GM15510 (cell line): ENCODE measurements around the gene TMC1.

Experiments
- POLR2A ChIP-seq: IDR thresholded peaks from 3 replicates; pipeline ENCODE4 v1.6.1; 2011; ENCODE audit warnings: borderline replicate concordance; ENCODE audit not compliant: insufficient read length; ENCODE audit errors: extremely low read depth

The TMC1 gene

DNA sequence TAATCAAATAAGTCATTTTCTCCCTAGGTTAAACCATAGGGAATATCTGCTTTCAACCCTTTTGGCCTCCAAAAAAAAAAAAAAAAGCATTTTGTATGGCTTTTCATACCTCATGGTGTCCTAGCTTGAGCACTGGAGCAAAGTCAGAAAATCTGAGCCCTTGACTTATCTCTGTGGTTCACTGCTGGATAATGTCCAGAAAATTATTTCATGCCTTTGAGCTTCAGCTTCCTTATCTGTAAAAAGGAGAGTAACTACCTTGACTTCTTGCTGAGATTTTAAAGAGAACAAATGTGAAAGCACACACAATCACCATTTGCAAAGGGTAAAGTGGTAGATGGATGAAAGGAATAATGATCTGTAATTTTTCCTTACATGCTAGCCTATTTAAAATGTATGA is 265.5 kb downstream of the TMC1 start:
- no peak for TF ChIP-seq POLR2A

DNA sequence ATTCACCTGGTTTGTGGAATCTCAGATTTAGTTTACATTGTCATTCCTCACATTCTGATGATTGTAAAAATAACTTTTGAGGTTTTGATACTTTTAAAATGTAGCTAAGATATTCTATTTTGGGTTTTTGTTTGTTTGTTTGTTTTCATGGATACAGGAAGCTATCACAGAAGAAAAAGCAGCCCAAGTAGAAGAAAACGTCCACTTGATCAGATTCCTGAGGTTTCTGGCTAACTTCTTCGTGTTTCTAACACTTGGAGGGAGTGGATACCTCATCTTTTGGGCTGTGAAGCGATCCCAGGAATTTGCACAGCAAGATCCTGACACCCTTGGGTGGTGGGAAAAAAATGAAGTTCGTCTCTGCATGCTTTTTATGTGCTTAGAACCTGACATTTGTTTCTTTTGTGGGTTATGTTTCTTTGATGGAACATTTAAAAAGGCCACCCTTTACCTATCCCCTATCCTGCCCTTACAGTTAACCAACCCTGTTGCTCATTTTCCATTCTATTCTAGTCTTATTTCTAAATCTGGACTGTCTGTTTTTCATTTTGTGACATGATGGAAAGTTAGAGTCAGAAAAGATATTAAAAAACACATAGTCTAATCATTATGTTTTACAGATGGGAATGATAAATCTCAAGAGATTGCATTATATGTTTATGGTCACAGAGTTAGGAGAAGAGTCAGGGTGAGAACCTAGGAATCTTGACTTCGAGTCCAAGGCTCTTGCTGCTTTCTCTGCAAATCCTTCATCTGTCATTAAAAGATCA is 267.7 kb downstream of the TMC1 start:
- no peak for TF ChIP-seq POLR2A

DNA sequence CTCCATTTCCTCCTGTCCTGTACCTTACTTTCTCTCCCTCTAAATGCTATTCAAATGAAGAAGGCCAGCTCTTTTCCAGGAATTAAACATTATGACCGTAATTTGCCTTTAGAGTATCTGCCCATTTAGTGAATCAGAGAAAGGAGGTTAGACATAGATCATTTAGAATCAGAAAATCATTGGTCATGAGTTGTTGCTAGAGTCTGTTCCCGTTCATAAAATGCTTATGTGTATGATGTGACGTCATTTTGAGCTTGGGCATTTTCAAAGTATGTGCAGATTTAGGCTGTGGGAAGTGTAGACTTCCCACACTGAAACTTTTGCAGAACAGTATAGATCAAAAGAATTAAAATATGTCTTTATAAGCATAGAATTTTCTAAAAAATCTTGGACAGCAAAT is 268.5 kb downstream of the TMC1 start:
- TF ChIP-seq POLR2A, result no peak

DNA sequence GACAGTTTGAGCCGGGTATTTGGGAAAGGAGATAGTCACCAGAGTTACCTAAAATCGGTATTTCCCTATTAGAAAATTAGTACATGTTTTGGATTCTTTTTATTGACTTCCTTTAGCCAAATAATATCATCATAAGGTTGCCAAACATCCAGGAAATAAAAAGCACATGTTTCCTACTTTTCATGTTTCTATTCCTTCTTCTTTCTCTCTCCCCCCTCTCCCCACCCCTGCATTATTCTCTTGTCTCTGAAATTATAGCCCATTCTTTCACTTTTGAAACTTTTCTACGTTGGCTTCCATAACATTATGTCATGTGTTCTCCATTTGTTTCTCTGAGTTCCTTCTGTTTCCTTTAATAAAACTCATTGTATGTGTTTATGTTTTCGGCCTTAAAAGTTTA is 269.6 kb downstream of the TMC1 start:
- TF ChIP-seq POLR2A, result no peak

DNA sequence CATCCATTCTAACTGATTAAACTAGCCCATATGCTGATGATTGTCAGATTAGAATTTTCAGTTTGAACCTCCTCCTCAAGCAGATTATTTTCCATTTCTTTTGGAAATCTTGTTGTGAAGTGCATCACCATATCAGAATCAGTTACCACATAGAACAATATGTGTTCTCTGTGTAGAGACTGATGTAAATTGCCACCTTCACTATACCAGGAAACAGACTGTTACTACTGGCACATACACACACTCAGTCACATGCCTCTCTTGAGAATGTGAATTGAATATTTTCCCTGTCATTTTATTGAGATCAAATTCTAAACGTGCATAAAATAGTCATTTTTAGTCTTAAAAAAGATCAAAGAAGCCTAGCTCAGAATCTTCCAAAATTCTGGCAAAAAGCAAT is 270.0 kb downstream of the TMC1 start:
- no peak for TF ChIP-seq POLR2A

DNA sequence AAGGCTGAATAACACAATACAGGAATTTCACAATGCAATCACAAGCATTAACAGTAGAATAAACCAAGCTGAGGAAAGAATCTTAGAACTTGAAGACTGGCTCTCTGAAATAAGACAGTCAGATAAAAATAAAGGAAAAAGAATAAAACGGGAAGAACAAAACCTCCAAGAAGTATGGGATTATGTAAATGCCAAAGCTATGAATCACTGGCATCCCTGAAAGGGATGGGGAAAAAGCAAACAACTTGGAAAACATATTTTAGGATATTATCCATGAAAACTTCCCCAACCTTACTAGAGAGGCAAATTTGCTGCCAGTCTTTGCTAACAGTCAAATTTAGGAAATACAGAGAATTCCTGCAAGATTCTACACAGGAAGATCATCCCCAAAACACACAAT is 273.5 kb downstream of the TMC1 start:
- no peak for TF ChIP-seq POLR2A

DNA sequence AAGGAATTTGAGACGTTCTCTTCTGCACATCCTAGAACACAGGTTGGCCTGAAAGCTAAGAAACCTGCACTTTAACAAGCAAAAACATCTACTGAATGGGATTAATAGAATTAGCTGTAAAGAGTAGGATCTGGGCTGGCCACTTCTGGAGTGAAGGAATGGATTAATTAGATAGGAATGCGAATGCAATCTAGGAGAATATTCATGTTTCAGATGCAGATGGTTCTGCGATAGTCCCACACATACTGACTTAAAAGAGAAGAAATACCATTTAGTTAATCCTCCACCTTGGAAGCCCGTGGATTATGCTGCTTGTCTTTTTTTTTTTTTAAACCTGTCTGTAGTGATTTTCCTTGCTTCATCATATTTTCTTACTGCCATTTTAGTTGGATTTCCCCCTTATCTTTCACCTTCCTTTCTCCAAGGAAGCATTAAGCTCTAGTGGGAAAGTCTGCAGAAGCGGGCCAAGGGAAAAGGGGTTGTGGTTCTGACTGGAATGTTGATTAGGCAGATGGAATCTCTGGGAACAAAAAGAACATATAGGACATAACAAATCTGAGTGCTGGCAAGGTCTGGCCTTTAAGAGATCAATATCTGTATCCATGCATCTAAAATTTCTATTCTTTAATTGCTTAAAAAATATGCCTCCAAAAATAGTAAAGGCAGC is 279.1 kb downstream of the TMC1 start:
- TF ChIP-seq POLR2A, result no peak

DNA sequence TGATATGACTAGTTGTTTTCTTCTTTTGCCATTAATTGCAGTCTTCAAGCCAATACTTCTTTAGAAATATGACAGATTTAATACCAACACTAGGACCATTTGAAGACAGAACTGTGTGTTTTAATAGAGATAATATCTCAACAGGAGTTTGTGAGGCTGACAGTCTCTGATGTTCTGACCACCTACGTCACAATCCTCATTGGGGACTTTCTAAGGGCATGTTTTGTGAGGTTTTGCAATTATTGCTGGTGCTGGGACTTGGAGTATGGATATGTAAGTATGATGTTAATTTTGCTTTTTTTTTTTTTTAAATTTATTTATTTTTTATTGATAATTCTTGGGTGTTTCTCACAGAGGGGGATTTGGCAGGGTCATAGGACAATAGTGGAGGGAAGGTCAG is 283.8 kb downstream of the TMC1 start:
- TF ChIP-seq POLR2A, result no peak

DNA sequence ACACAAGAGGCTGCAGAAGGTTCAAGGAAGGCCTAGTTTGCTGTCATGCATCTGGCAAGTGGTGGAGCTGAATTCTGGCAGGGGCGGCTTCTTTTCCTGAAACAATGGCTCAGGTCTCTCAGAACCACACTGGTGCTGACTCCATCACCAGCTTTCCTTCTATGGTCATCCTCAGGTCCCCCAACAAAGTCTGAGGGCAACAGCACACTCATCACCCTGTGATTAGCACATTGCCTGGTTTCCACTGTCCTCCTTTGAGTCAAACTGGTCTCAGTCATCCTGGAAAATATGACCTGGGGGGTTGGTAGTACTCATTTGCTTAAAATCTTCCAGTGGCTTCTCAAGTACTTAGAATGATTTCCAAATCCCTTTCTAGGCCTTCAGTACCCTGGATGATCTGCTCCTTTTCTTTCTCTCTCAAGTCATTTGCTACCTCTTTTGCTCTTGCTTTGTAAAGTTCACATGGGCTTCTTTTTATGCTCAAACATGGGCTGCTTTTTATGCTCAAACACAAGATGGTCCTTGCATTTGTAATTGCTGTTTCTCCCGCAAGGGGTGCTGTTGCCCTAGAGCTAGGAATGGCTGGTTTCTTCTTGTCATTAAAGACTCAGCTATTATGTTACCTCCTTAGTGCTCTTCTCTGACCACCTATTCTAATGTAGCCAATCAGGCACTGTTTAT is 286.5 kb downstream of the TMC1 start:
- TF ChIP-seq POLR2A, result no peak

DNA sequence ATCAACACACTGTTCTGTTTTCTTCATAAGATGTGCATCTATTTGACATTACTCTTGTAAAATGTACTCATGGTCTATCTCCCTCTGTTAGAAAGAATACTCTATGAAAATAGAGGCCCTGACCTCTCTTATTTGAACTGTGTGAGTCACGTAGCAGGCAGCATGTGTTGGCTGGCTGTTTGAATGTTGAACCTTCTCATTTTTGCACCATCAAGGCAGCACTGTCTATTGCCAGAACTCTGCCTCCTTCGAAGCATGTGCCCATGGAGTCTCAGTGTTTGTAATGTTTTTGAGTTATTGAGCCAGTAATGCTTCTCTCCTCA is 287.0 kb downstream of the TMC1 start:
- no peak for TF ChIP-seq POLR2A

DNA sequence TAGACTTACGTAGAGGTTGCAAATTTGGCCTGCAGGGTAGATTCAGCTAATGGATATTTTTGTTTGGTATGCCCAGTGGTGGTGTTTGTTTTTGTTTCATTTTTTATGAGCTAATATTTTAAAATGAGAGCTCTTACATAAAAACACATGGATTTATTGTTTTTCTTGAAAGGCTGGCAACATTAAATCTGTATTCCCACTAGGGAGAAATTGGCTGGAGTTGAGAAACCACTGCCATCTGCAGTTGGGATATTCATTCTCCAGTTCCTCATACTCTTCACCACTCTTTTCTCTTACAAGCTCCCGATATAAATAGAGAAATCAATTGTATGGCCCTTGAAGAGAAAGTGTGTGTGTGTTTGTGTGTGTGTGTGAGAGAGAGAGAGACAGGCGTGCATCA is 288.2 kb downstream of the TMC1 start:
- TF ChIP-seq POLR2A, result no peak

DNA sequence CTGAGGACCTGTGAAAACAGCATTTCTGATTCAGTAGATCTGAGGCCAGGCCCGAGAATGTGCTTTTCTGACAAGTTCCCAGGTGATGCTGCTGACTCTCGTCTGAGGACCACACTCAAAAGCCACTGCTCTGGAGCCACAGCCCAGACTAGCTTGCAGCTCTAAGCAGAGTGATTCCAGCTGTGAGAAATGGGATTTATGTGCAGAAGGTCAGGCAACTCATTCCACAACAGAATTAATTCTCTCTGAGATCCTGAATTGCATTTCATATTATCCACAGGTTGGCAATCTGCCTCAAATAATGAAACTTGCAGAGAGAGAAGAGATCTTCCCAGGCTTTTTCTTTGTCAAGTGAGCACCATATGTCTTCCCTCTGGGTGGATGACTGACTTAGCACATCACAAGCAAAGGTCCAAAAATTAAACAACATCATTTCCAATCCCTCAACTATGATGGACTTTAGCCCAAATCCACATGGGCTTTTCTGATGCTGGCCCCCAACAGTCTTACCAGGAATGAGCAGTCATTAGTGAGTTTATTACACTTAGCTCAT is 291.2 kb downstream of the TMC1 start:
- TF ChIP-seq POLR2A, result no peak

DNA sequence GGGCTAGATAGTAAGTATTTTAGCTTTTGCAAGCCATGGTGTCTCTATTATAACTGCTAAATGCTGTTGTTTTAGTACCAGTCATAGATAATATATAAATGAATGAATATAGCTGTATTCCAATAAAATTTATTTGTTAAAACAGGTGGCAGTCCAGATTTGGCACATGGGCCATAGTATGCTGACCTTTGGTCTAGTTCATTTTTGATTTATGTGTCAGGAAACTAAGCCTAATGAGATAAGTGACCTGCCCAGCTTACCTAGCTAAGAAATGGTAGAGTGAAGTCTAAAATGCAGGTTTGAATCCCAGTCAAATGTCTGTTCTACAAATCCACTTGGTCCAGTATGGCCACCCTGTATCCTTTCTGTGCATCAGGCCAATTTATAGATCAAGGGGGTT is 292.1 kb downstream of the TMC1 start:
- no peak for TF ChIP-seq POLR2A

DNA sequence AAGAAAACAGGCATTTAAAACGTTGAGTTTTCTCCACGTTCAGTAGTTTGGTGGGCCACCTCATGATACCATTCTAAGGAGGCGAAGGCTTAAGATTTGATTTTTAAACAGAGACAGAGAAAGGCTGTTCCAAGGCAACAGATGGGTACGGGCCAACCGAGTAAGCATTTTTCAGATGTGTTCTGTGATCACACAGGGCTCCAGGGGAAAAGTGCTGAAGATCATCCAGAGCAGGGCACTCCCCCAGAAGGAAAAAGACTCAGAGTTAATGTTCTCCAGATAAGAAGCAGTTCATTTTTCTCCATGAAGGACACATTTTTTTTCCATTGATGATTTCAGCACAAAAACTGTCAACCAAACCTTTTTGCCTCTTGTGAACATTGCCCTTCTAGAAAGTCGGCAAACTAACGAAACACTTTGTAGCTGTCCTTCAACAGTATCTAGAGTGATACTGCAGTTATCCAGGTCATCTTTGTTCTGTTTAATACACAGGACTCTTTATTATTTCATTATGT is 292.7 kb downstream of the TMC1 start:
- no peak for TF ChIP-seq POLR2A

DNA sequence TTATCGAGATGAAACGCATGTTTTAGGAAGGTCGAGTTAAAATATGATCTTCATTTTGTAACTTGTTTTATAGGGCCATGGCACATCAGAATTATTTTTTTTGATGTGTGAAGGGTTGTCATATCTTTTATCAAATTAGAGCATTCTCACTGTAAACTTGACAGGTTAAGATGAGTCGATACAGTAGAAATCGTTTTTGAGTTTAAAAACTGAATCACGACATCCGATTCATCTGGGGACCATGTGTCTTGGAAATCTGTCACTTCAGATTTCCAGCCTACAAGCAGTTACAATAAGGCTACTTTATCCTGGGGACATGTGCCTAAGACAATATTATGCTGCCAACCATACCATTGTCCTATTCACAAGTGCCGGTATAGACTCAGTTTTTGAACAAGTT is 295.3 kb downstream of the TMC1 start:
- no peak for TF ChIP-seq POLR2A

DNA sequence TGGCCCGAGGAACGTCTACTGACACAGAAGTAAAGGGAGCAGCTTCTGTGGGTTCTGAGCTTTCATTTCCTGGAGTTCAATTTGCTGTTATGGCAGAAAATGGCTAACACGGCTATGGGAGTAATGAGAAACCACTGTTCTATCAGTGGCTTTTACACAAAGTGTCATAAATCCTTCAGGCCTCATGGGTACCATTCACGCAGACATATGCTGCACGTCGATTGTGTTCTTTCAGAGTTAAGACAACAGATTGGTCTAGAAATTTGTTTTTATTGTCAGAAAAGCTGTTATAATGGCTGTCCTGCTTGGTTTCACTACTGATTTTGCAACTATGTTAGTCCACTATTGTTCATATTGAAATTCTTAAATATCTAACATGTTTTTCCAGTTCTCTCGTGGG is 296.0 kb downstream of the TMC1 start:
- TF ChIP-seq POLR2A, result no peak

DNA sequence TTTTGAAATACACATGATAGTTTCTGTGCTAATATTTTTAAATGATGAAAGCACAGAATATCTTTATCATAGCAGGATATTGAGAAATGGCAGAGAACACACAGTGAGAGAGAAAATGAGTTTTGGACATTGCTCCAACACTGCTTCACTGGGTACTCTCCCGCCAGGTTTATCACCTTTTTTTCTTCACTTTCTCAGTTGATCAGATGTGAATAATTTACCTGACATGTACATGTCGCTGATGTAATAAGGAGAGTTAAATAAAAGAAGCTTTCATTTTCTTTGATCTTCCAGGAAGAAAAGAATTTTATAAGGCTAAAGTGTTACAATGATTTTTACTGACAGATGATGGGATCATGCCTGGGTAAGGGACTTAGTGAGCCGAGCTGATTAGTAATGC is 297.0 kb downstream of the TMC1 start:
- no peak for TF ChIP-seq POLR2A

DNA sequence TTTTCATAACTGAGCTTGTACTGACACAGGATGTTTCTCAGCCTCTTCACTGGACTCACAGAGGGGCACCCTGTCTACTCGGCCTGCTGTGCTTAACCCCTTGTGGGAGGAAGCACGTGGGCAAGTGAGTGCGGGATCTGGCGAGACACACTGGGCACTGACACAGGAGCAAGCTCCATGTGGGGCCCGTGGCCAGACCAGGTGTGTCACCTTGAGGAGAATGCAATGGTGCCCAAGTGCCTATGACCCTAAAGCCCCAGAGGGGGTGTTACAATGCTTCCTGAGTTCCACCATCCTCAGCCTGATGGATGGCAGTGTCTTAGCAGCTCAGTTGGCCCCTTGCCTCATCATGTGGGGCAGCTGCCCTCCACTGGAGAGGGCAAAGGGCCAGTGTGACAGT is 302.6 kb downstream of the TMC1 start:
- TF ChIP-seq POLR2A, result no peak
